Measurements from ENCODE around the gene CMTM8. TPM values are rescaled to one million over a fixed set of nuclear protein-coding genes. Genes with fewer than 3 reads are reported as not detected.
"Not testable (repeated sequence)": the region's sequence is repeated elsewhere in the genome, so short reads cannot be mapped to it uniquely, and the experiment has no call there.

Gene CMTM8, protein sequence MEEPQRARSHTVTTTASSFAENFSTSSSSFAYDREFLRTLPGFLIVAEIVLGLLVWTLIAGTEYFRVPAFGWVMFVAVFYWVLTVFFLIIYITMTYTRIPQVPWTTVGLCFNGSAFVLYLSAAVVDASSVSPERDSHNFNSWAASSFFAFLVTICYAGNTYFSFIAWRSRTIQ
- 10 to 100 TPM in 3 of 5 donors, 1 to 10 TPM in 2; 5.2 to 12.2 (median 10.3) TPM for total RNA-seq
- total RNA-seq (2013): 2.5 TPM
- 2.3 to 14.4 (median 4.3) reads per million in 29 experiments for total RNA-seq

DNA sequence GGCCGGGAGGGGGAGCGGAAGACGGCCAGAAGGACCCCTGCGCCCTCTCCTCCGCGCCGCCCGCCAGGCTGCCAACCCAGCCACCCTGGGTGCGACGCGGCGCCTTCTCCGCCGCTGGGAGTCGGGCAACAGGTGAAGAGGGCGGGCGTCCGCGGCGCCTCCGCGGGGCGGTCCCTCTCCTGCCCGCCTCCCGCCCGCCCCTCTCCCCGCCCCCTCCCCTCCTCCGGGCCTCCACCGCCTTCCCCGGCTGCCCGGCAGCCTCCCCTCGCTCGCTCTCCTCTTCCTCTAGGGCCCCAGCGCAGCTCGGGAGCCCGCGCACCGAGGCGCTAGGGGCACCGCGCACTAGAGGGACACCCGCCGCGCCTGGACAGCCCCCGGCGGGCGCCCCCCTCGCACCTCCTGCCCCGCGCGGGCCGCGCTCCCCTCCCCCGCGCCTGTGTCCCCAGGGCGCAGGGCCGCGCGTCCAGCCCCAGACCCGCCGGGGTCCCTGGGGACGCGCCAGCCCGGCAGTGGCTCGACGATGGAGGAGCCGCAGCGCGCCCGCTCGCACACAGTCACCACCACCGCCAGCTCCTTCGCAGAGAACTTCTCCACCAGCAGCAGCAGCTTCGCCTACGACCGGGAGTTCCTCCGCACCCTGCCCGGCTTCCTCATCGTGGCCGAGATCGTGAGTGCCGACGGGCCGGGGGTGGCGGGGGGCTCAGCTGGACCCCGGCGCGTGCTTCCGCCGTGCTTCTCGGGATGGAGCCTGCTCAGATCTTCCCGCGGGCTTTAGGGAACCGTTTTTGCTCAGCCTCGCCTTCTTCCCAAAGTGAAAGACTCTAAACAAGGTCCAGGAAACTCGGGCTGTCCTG lies at the start of gene CMTM8:
CMTM8 (plus strand) TSS at position 228 of the 854 bp plus-strand sequence; CDS start at position 521, 293 bp downstream.
- Mint-ChIP-seq H3K9me3 (peaks cover 0 to 6% (median 0%) of the 10 kb centered on the region in 3 donors), H3K27me3 (no peaks in the 10 kb centered on the region), H3K4me3 (peak within 1 kb of the TSS; percentile 84 to 91 (median 87)), H3K27ac (peak within 1 kb of the TSS; percentile 56 to 66), H3K4me1 (peaks cover 34 to 61% (median 49%) of the 10 kb centered on the region in 3 donors), H3K36me3 (peaks cover 7% of the 10 kb centered on the region)
- Histone ChIP-seq H3K27me3 (replicated peaks in 1 of 2; ENCODE audit: control insufficient read depth in 2 of 2, extremely low read depth in 1 of 2, insufficient read depth in 2 of 2, low read length in 1 of 2) (peaks cover 2 to 6% of the 10 kb centered on the region in 2 experiments), H3K4me1 (ENCODE audit: control insufficient read depth in 1 of 2, extremely low read depth in 1 of 2, insufficient read depth in 2 of 2, low read length in 2 of 2) (peaks cover 13 to 28% of the 10 kb centered on the region in 2 experiments), H3K9me3 (no peaks in the 10 kb centered on the region), H3K27ac (ENCODE audit: low read length) (no peak within 1 kb of the TSS), H3K36me3 (ENCODE audit: control insufficient read depth in 2 of 2, extremely low read depth in 1 of 2, insufficient read depth in 1 of 2, low read length in 1 of 2) (peaks cover 0 to 2% of the 10 kb centered on the region in 2 donors), H3K4me3 (ENCODE audit: control insufficient read depth in 1 of 2, extremely low read depth in 1 of 2, low read length in 1 of 2) (peak within 1 kb of the TSS; percentile 78 to 86)
- ChIA-PET CTCF (interaction anchor here in 1 of 2 donors (0.8 to 2.7 kb wide), 3 partner anchors 19 to 96 kb away, joined by 3 to 9 read pairs (median 4); no protein-coding TSS in a partner anchor), POLR2A (no interaction called here)
- WGBS (ENCODE audit: insufficient coverage): under 1% methylated on average over 79 of the region's 96 CpGs
- peak; percentile 85 to 88 (median 86) for ATAC-seq (replicated peaks in 1 of 4)
- DNase-seq: peak; percentile 29 to 77 (median 52)

DNA sequence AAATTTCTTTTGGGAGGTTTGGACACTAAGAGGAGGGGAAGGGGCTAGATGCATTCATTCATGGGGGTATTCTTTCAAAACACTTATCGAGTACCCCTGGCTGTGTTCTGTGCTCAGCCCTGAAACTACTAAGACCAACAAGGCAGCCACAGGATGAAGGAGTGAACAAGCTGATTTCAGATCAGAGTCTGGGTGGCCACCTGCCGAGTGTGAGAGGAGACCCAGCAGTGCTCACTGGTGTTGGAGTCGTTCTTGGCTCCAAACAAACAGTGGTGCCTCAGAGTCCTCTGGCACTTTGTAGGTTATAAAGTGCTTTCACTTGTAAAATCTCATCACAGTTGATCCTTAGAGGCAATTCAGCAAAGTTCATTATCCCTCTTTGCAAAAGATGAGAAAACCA lies 48.8 kb upstream of the CMTM8 start:
- Mint-ChIP-seq H3K9me3 (no peaks in the 10 kb centered on the region), H3K27ac (no peak overlapping the region), H3K27me3 (peaks cover 12% of the 10 kb centered on the region in 2 donors), H3K36me3 (no peaks in the 10 kb centered on the region), H3K4me3 (no peak overlapping the region), H3K4me1 (no peaks in the 10 kb centered on the region)
- Histone ChIP-seq H3K27me3 (replicated peaks in 1 of 2; ENCODE audit: control insufficient read depth in 2 of 2, extremely low read depth in 1 of 2, insufficient read depth in 2 of 2, low read length in 1 of 2) (peaks cover 0 to 7% of the 10 kb centered on the region in 2 experiments), H3K27ac (ENCODE audit: low read length) (no peak overlapping the region), H3K4me3 (ENCODE audit: control insufficient read depth in 1 of 2, extremely low read depth in 1 of 2, low read length in 1 of 2) (no peak overlapping the region), H3K36me3 (ENCODE audit: control insufficient read depth in 2 of 2, extremely low read depth in 1 of 2, insufficient read depth in 1 of 2, low read length in 1 of 2) (no peaks in the 10 kb centered on the region), H3K9me3 (no peaks in the 10 kb centered on the region), H3K4me1 (ENCODE audit: control insufficient read depth in 1 of 2, extremely low read depth in 1 of 2, insufficient read depth in 2 of 2, low read length in 2 of 2) (no peaks in the 10 kb centered on the region)
- CTCF ChIA-PET: no interaction called here
- DNase-seq (no peak), ATAC-seq (replicated peaks in 1 of 4) (no peak)
- WGBS (ENCODE audit: insufficient coverage): 77% methylated on average over 3 of the region's 3 CpGs
- POLR2A ChIA-PET: no interaction called here

DNA sequence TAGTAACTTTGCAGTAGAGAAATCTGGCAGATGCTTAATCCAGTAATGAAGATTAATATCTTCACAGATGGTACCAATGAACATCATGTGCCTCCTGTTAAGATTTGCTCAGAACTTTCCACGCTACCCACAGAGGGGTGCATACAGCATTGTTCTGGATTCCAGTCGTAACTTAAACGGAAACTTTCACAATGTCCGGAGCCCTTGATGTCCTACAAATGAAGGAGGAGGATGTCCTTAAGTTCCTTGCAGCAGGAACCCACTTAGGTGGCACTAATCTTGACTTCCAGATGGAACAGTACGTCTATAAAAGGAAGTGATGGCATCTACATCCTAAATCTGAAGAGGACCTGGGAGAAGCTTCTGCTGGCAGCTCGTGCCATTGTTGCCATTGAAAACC lies 47.9 kb upstream of the CMTM8 start:
- H3K27ac Mint-ChIP-seq; H3K4me1 ChIP-seq (ENCODE audit: control insufficient read depth in 1 of 2, extremely low read depth in 1 of 2, insufficient read depth in 2 of 2, low read length in 2 of 2); H3K4me1 Mint-ChIP-seq; H3K9me3 ChIP-seq; H3K4me3 Mint-ChIP-seq; H3K27me3 ChIP-seq (replicated peaks in 1 of 2; ENCODE audit: control insufficient read depth in 2 of 2, extremely low read depth in 1 of 2, insufficient read depth in 2 of 2, low read length in 1 of 2); H3K36me3 Mint-ChIP-seq; POLR2A ChIA-PET; H3K27ac ChIP-seq (ENCODE audit: low read length); DNase-seq; H3K36me3 ChIP-seq (ENCODE audit: control insufficient read depth in 2 of 2, extremely low read depth in 1 of 2, insufficient read depth in 1 of 2, low read length in 1 of 2); CTCF ChIA-PET; H3K9me3 Mint-ChIP-seq; H3K4me3 ChIP-seq (ENCODE audit: control insufficient read depth in 1 of 2, extremely low read depth in 1 of 2, low read length in 1 of 2); ATAC-seq (replicated peaks in 1 of 4): not testable (repeated sequence)
- peaks cover 12% of the 10 kb centered on the region in 2 donors for H3K27me3 Mint-ChIP-seq
- 87% methylated on average over 6 of the region's 6 CpGs for WGBS (ENCODE audit: insufficient coverage)

DNA sequence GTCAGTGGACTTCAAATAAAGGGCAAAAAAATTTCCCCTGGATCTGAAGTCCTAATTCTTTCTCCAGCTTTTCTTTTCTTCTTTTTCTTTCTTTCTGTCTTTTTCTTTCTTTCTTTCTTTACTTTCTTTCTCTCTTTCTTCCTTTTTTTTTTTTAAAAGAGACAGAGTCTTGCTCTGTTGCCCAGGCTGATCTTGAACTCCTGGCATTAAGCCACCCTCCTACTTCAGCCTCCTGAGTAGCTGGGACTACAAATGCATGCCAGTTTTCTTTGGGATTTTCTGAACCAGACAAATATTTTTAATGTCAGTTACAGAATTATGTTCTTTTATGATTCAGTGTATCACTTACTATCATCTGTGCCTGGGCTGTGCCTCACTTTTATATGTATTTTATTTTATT lies 45.4 kb upstream of the CMTM8 start:
- H3K36me3 ChIP-seq (ENCODE audit: control insufficient read depth in 2 of 2, extremely low read depth in 1 of 2, insufficient read depth in 1 of 2, low read length in 1 of 2): no peaks in the 10 kb centered on the region
- CTCF ChIA-PET: interaction anchor here (0.6 kb wide), 2 partner anchors 13 to 16 kb away, joined by 3 to 4 read pairs; no protein-coding TSS in a partner anchor
- no peaks in the 10 kb centered on the region for H3K36me3 Mint-ChIP-seq

DNA sequence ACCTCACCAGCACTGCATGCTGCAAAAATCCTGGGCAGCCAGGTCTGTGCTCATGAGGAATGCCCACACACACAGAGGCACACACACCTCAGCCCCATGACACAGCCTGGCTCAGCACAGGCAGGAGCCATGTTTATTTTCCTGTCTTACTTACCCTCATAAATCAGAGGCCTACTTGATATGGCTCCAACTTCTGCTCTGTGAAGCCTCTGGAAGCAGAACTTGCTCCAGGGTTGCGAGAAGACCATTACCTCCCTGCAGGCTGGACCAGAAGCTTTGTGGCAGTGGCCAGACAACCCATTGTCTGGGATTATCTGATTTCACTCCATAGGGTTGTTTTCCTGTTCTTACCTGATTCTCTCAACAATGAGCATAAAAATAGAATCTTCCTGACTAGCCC lies 43.8 kb upstream of the CMTM8 start:
- no peaks in the 10 kb centered on the region for H3K4me1 Mint-ChIP-seq
- no peak overlapping the region for H3K4me3 Mint-ChIP-seq
- DNase-seq (no peak), ATAC-seq (replicated peaks in 1 of 4) (no peak)
- H3K27me3 Mint-ChIP-seq: peaks cover 10% of the 10 kb centered on the region in 2 donors
- no peak overlapping the region for H3K27ac Mint-ChIP-seq
- H3K27me3 ChIP-seq (replicated peaks in 1 of 2; ENCODE audit: control insufficient read depth in 2 of 2, extremely low read depth in 1 of 2, insufficient read depth in 2 of 2, low read length in 1 of 2): peaks cover 0 to 12% of the 10 kb centered on the region in 2 experiments
- H3K27ac ChIP-seq (ENCODE audit: low read length): no peak overlapping the region
- H3K9me3 Mint-ChIP-seq: no peaks in the 10 kb centered on the region
- no peaks in the 10 kb centered on the region for H3K4me1 ChIP-seq (ENCODE audit: control insufficient read depth in 1 of 2, extremely low read depth in 1 of 2, insufficient read depth in 2 of 2, low read length in 2 of 2)
- CTCF ChIA-PET: no interaction called here
- 83% methylated on average over 1 of the region's 1 CpG for WGBS (ENCODE audit: insufficient coverage)
- POLR2A ChIA-PET: no interaction called here
- H3K9me3 ChIP-seq: no peaks in the 10 kb centered on the region
- H3K36me3 Mint-ChIP-seq: no peaks in the 10 kb centered on the region
- H3K36me3 ChIP-seq (ENCODE audit: control insufficient read depth in 2 of 2, extremely low read depth in 1 of 2, insufficient read depth in 1 of 2, low read length in 1 of 2): no peaks in the 10 kb centered on the region
- no peak overlapping the region for H3K4me3 ChIP-seq (ENCODE audit: control insufficient read depth in 1 of 2, extremely low read depth in 1 of 2, low read length in 1 of 2)

More for the DNA sequence above, 45.4 kb upstream of the CMTM8 start:
- peaks cover 0 to 4% of the 10 kb centered on the region in 2 experiments for H3K27me3 ChIP-seq (replicated peaks in 1 of 2; ENCODE audit: control insufficient read depth in 2 of 2, extremely low read depth in 1 of 2, insufficient read depth in 2 of 2, low read length in 1 of 2)
- Mint-ChIP-seq H3K9me3 (no peaks in the 10 kb centered on the region), H3K27me3 (peaks cover 6 to 10% of the 10 kb centered on the region in 2 donors), H3K4me1 (no peaks in the 10 kb centered on the region), H3K4me3 (no peak overlapping the region), H3K27ac (no peak overlapping the region)
- DNase-seq: no peak
- no peaks in the 10 kb centered on the region for H3K9me3 ChIP-seq
- no peak for ATAC-seq (replicated peaks in 1 of 4)
- H3K4me3 ChIP-seq (ENCODE audit: control insufficient read depth in 1 of 2, extremely low read depth in 1 of 2, low read length in 1 of 2): no peak overlapping the region
- H3K27ac ChIP-seq (ENCODE audit: low read length): no peak overlapping the region
- H3K4me1 ChIP-seq (ENCODE audit: control insufficient read depth in 1 of 2, extremely low read depth in 1 of 2, insufficient read depth in 2 of 2, low read length in 2 of 2): no peaks in the 10 kb centered on the region
- POLR2A ChIA-PET: no interaction called here

DNA sequence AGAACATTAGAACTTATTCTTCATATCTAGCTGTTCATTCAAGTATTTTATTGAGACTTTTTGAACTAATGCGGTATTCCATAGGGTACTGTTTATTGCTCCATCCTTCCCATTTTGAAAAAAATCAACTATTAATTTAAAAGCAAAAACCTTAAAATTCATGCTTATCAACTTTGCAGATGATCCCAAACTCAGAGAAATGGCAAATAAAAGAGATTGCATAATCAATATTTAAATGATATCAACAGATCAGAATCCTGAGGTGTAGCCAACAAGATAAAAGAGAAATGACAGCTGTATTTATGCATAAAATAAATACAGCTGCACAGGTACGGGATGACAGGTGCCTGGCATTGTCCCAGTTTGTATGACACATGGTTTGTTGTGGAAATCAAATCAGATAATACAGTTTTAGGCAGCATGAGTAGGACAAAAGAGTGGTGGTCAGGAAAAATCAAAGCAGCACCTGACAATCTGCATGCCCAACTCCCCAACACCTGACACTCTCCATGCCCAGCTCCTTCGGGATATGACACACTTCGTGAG lies 42.4 kb upstream of the CMTM8 start:
- no peaks in the 10 kb centered on the region for H3K9me3 ChIP-seq
- no peaks in the 10 kb centered on the region for H3K4me1 ChIP-seq (ENCODE audit: control insufficient read depth in 1 of 2, extremely low read depth in 1 of 2, insufficient read depth in 2 of 2, low read length in 2 of 2)
- Mint-ChIP-seq H3K27me3 (peaks cover 8 to 13% of the 10 kb centered on the region in 2 donors), H3K36me3 (no peaks in the 10 kb centered on the region), H3K27ac (no peak overlapping the region), H3K4me3 (no peak overlapping the region), H3K4me1 (no peaks in the 10 kb centered on the region), H3K9me3 (no peaks in the 10 kb centered on the region)
- H3K27me3 ChIP-seq (replicated peaks in 1 of 2; ENCODE audit: control insufficient read depth in 2 of 2, extremely low read depth in 1 of 2, insufficient read depth in 2 of 2, low read length in 1 of 2): peaks cover 0 to 12% of the 10 kb centered on the region in 2 experiments
- DNase-seq (no peak), ATAC-seq (replicated peaks in 1 of 4) (no peak)
- H3K27ac ChIP-seq (ENCODE audit: low read length): no peak overlapping the region
- no peak overlapping the region for H3K4me3 ChIP-seq (ENCODE audit: control insufficient read depth in 1 of 2, extremely low read depth in 1 of 2, low read length in 1 of 2)
- POLR2A ChIA-PET: interaction anchor here in 1 of 2 donors (0.5 kb wide), 1 partner anchor 65 kb away, joined by 3 read pairs; no protein-coding TSS in a partner anchor
- no CpG with 5 or more reads among the region's 4 CpGs for WGBS (ENCODE audit: insufficient coverage)
- no peaks in the 10 kb centered on the region for H3K36me3 ChIP-seq (ENCODE audit: control insufficient read depth in 2 of 2, extremely low read depth in 1 of 2, insufficient read depth in 1 of 2, low read length in 1 of 2)
- CTCF ChIA-PET: no interaction called here
